Activated CD4-positive, alpha-beta T cell treated with anti-CD3 and anti-CD28 coated beads, Interleukin-2, Interleukin-4, amounts not matched to agents 100 ng/mL and 50 ng/mL, durations not matched to agents 16 hours and 8 hours (primary cell): ENCODE data around the gene FILIP1.
"Not testable (repeated sequence)": the region's sequence is repeated elsewhere in the genome, so short reads cannot be mapped to it uniquely, and the experiment has no call there.

ENCODE experiments used
- DNase-seq: peaks from one replicate; pipeline ENCODE4 v3.0.0-alpha.2; 2020; ENCODE audit warnings: low spot score

FILIP1 gene

DNA sequence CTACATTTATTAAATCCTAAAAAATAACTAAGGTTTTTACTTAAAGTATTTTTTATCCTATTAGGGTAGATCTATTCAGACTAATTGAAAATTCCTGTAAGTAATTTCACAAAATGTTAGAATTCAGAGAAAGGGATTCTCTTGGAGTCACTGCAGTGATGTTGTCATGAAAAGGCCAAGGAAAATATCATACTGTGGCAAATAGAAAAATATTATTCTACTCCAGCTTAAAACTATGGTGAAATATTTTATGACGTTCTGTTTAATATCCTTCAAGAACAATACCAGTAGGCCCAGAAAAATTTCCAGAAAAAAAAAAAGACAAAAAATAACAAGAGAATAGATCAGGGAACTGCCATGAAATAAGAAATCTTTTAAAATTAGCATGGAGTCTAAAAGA, 73.6 kb downstream of the FILIP1 start:
- no peak for DNase-seq

DNA sequence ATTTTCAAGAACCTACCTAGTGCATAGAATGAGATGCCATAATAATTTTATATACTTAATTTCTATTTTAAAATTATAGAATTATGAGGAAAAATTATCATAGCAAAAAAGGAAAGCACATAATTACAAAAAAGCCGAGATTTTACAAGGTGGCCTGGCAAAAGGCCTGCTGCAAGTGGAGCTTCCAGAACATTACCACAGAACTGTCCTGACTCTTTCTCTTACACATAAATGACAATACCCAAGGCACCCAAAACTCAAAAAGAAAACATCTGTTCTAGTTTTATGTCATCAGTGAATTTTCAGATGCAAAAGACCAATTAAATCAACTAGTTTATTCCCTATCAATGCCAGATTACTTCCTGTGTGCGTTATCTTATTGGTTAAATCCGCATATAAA, 74.2 kb downstream of the FILIP1 start:
- no peak for DNase-seq

DNA sequence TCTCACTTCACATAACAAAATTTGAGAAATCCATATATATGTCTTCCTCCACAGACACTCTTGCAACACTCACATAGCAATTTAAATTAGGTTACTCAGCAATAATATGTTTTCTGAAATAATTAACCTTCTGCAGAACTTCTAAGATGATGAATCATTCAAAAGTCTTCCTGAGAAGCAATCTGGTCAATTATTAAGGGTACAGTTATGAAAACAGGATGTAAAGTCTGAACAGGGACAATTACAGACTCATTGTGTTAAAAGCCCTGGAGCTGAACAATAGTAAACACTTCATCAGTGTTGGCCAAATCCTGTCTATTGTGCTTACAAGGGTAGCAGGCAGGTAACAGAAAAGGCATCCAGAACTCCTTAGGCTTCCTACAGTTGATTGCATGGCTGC, 75.4 kb downstream of the FILIP1 start:
- no peak for DNase-seq

DNA sequence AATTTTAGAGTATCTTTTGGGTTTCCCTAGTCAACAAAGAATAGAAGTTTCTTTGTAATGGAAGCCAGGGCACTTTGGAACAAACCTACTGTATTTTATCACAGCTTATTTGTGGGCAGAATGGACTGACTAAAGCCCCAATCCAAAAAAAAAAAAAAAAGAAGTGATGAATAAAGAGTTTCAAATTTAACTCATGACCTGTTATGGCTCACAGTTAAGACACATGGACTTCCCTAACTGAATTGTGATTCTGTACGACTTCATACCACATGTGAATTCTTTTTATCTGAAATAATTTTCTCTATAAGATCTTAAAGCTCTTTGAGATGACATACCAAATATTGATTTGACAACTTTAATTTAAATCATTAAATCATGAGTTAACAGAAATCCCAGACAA, 77.2 kb downstream of the FILIP1 start:
- no peak for DNase-seq

DNA sequence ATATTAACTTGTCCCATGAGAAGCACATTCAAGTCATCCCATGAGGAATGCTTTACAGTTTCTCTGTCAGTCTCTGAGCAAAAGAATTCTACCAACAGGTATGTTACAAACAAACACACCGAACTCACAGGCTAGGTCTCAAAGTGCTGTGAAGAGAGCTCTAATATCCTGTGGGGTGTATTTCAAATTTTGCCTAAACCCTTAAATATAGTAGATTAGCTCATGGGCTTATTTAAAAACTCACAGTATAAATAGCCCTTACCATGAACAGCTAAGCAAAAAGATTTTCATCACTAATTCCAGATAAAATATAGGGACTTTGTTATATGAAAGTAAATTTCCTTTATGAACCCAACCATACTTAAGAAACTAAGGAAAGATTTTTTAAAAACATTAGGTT, 77.8 kb downstream of the FILIP1 start:
- DNase-seq, result no peak

DNA sequence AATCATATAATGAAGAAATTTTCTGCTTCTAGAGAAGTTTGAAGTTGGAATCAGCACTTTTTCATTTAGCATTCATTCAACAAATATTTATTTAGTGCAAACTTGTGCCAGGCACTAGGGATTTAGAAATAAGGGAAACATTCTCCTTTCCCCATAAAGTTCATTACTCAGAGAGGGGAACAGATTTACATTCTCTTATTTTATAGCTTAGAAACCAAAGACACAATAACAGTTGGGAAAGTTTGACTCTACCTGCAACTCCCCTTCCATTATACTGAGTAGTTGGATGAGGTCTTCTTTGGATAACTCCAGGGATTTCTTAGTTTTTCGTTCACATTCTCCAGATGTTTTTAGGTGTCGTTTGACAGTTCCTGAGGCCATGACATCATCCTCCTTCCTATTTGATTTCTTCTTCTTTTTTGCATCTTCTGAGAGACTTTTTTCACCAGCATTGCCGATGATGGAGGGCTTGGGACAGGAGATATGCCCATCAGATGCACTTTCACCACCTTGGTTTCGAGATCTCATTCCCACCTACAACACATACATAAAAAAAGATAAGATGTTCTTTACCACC, 79.1 kb downstream of the FILIP1 start:
- DNase-seq, result no peak

DNA sequence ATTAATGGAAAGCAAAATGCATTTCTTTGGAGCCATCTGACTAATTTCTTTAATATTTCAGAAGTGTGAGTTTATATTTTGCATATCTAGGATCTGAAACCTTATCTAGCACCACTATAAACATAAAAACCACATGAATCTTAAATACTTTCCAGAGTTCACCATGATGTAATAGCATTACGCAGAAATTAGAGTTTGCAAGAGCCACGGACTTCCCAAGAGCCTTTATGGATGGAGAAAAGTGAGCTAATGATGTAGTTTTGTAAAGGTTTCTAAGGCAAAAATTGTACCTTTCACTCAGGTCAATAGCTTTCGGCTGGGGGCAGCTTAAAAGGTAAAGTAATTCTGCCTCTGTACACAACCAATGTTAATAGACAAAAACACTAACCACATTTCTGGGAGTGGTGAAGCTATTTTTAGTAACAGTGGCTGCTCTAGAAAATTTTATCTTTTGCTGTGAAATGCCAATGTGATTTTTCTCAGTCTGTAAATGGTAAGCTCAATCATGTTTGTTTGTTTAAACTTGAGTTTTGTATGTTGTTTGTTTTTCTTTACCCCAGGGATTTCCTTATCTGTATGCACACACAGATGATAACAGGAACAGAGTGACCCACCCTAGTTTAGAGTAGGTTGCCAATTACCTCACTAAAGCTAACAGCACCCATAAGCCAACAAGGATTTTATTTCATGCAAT, 80.5 kb downstream of the FILIP1 start:
- DNase-seq, result no peak

DNA sequence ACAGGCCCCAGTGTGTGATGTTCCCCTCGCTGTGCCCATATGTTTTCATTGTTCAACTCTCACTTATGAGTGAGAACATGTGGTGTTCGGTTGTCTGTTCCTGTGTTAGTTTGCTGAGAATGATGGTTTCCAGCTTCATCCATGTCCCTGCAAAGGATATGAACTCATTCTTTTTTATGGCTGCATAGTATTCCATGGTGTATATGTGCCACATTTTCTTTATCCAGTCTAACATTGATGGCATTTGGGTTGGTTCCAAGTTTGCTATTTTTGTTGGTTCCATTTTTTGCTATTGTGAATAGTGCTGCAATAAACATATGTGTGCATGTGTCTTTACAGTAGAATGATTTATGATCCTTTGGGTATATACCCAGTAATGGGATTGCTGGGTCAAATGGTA, 83.0 kb downstream of the FILIP1 start:
- DNase-seq, result not testable (repeated sequence)

DNA sequence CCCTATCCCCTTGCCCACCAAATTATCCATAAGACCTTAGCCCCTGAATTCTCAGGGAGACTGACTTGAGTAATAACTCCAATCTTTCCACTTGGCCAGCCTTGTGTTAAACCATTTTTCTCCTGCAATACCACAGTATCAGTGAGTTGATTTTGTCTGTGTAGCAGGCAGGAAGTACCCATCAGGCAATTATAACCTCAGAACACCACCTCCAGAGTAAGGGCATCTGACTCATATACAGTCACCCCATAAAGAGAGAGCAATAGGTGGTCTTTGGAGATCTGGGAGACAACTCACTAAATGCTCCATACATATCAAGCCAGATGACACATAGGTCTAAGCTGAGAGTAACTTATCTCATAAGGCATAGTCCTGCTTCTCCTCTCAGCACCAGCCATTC, 83.7 kb downstream of the FILIP1 start:
- DNase-seq, result no peak

DNA sequence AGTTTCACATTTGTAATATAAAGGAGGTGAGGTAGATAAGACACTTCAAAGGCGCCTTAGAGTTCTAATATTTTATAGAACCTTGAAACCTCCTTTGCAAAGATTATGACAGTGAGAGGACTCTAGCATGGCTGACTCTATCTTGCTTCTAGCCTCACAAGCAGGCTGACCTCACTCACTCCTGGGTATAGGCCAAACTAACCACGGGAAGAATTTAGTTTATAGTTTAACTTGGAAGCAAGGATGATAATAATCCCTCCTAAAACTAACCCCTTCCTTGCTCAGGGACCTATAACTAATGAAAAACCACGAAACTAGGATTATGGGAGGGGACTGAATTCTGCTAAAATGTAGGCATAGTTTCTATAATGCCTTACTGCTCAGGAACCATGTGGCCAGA, 84.3 kb downstream of the FILIP1 start:
- DNase-seq, result no peak

DNA sequence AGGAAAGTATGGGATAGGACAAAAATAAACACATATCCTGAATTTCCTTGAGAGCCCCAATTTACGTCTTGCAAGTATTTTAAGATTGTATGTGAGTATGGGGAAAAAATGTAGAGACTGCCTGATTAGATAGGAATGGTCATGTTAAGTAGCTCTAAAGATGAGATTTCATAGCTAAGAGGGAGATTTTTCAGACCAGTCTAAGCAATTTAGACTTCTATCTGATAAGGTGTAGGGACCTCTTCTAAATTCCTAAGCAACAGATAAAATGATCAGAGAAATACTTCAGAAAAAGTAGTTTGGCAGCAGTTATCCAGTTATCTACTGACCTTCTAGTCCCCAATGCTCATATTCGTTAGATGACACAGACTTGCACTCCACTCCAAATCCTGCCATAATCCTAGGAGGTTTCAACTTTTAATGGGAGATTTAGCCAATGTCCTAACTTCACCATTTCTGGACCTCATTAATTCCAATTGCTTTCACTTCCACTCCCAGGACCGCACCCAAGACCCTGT, 90.0 kb downstream of the FILIP1 start:
- no peak for DNase-seq

DNA sequence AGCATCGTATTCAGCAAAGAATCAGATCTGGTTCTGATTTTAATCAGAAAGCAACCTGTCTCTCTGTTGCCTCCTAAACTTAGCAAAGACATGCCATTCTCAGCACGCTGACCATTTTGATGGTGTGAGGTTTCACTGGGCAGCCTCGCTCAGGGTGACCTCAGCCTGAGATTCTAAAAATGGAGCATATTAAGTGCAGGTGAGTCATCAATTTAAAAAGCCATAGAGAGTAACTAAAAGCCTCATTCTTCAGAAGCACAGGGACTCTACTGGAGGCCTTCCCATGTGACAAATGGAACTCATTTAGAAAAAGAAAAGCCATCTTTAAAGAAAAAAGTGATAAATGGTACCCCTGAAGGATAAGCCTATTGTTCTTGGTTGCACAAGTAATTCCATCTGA, 91.3 kb downstream of the FILIP1 start:
- DNase-seq, result no peak

DNA sequence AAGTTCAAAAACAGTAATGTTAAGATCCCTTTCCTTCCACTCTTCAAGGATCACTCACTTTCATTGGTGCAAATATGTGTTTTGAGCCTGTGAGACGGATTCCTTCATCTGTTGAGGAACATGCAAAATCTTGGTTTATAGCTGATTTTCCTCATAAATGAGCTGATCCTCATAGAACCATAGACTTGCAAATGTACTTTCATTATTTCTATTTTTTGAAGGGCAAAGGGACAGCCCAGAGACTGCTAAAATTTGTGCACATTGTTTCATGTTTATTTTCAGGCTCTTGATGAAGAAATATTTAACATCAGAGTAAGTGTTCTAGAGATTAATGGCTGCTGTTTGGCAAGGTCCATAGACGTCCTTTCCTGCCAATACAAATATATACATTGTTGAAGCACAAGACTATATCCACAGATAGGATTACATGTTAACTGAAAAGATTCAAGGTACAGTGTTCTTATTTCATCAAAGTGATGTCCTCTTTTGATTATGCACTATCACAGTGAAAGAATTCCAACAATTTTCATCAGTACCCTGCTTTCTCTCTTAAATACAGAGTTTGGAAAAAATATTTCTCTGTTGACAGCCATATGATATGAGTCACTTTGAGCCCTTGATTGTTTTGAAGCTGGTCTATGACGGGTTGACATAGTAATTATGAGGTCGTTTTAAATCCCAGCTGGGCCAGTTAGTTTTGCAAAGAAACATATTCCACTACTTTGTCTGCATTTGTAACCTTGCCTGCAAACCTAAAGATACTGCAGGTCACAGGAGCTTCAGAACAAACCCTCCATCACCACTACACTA, 95.7 kb downstream of the FILIP1 start:
- no peak for DNase-seq

DNA sequence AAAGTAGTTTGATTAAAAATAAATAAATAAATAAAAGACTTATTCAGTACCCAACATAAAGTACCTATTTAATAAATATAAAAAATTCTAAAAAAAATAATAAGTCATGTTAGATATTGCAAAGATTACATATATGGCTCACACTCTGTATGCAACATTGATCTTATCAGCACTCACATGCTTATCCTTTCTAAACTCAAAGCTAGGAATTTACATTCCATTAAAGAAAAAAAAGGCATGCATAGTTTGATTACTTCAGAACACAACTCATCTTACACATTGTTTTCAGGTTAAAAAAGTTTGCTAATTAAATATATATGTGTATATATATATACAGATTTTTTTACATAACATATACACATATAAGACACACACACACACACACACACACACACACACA, 96.4 kb downstream of the FILIP1 start:
- DNase-seq, result no peak

DNA sequence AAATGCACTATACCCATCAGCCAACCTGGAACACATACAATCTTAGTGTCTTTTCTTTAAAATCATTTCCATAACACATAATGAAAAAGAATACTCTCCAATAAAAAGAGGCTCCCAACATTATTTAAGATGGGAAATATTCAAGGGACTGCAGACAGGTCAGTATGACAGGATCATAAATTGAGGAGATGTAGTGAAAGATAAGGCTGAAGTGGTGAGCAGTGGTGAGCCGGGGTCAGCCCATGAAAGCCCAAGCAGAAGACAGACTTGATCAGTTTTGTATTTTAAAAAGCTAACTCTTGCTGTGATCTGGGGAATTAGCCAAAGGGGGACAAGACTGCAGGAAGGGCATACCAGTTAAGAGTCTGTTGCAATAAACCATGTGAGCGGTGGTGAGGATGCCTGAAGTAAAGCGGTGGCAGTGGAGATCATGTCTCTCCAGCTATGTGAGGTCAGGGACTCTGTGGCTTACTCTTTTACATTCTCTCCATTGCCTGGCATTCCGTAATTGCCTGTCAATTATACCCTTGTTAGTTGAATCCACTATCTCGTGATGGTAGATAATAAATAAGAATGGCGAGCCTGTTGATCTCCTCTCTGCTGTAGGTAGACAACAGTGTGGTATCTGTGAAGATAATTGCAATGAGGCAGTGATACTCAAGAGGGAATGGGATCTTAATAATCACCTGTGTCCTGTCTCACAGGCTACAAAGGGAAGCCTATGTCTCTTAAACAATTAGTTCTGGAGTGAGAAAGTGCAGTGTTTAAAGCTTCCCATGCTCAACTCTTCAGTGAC, 97.4 kb downstream of the FILIP1 start:
- no peak for DNase-seq

DNA sequence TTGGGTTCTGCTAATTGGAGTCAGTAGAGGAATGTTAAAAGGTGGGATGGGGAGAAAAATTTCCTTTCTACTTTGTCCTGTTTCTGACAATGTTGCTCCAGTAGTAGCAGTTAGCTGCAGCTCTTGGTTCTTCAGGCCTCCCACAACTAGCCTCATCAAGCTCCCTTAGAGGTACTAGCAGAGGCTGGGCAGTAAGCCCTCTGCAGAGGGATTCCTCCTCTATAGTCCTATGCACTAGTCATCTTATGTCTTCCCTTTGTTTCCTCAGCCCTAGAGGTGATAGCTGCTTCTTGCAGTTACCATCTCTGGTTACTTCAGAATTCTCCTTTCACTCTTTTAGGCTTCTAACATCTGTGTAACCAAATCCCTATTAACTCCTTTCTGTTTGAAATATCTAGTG, 99.8 kb downstream of the FILIP1 start:
- no peak for DNase-seq

DNA sequence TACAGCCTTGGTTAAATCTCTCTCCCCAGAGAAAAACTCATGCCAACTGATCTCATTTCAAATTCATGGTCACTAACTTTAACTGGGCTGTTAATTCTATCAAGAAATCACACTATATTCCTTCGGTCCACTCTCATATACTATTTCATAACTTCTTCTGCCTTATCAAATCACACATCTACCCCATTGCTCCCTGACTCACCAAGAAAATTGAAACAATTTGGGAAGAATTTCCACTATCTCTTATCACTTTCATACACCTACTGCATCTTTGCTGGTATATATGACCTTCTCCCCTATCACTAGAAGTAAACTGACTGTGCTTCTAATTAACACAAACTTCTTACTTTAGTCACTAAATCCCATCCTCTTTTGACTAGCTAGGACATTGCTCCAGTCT, 102.3 kb downstream of the FILIP1 start:
- DNase-seq, result no peak

DNA sequence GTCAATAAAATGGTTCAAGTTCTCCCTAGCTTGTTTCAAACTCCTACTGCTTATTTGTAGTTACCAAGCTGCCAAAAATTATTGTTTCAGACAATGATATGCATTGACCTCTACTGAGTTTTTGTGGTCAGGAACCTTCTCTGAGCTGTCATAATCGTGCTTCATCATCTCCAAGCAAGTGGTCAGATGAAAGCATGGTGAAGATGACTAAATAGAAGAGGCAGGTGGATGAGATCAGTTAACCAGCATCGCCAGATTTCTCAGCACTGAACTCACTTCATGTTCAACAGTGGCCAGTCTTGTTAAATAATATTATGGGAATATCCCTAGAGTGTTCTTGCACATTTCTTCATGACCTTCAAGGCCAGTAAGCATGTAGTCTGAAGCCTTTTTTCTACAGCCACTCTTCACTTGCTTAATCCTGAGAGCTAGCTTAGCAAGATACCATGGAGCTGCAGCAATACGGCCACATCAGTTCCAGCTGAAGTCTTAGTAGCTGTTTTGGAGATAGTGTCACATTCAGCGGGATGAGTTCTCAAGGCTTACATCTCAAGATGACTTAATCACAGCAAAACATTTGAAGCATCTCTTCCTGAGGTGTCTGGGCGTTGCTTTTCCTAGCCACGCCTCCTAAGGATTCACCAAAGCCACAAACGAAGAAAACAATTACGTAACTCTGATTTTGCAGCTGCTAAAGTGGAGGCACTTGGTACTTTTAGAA, 107.4 kb downstream of the FILIP1 start:
- no peak for DNase-seq

DNA sequence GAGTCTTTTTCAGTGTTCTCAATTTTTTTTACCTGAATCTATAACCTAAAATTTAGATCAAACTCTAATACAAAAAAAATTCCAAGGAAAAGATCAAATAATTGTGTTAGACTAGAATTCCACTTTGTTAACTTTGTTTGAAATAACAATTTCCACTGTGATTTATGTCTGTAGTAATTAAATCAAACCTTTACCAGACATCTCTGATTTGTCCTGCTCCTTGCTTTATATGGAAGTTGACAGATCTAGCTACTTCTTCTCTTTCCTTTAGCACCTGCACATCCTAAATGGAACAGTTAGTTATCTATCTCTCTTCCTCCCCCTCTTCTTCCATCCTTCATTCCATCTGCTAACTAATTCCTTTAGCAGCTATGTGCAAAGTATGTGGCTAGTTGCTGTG, 109.5 kb downstream of the FILIP1 start:
- no peak for DNase-seq

DNA sequence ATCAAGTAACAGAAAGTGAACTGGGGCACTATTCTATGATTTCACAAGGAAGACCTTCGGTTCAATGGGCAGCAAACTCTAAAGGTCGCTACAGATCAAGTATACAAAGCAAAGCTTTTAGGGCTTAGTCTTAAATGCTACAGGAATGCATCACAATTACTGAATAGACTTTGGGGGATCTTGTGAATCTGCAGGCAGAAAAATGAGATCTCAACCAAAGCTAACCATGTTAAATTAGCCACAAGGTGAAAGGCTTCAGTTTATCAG, 111.0 kb downstream of the FILIP1 start:
- DNase-seq, result no peak

DNA sequence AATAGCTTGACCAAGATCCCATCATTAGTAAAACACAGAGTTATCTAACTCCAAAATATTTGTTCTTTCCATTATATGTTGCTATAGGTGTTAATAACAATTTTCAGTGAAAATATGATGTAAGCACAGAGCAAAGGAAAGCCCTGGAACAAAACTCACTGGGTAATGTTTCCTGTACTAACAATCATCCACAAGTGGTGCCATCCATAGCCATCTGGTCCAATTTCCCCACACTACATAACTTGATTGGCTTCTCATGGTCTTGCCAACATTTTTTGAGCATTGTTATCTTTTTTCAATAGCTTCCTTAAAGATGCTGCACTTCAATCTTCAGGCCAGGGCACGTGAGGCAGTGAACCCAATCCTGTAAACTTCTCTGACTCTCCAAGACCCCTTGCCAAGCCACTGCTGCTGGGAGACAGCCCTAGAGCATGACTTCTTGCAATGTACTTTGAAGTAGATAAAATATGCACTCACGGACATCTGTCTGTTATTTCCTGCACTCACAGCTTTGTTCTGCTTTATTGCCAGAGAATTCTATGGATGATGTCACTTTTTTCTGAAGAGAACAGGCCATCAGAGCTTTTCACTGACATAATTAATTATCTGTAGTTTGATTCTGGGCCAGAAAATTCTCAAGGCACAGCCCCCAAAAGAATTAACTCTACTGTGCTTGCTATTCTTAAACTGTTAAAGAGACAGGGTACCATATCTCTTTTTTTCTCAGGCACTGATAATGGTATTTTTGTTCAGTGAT, 111.5 kb downstream of the FILIP1 start:
- no peak for DNase-seq
